H9 (cell line): ENCODE data around the gene TTC21B. TPM values are rescaled to one million over a fixed set of nuclear protein-coding genes. Genes with fewer than 3 reads are reported as not detected.

Experiments
- DNase-seq: peaks from one replicate; pipeline ENCODE4 v3.0.0-alpha.2; 2017
- H2AFZ ChIP-seq: one replicate; pipeline ENCODE4 v1.6.1; 2013; ENCODE audit warnings: mild to moderate bottlenecking, low read length, control low read depth, moderate library complexity
- H2AK5ac ChIP-seq: 2 replicates; pipeline ENCODE4 v1.6.1; 2013; ENCODE audit warnings: low read length, control low read depth, mixed read lengths; ENCODE audit not compliant: insufficient read length
- H2BK120ac ChIP-seq: one replicate; pipeline ENCODE4 v1.6.1; 2013; ENCODE audit warnings: low read depth, mild to moderate bottlenecking, low read length, control low read depth, inconsistent platforms; ENCODE audit not compliant: poor library complexity, severe bottlenecking
- H2BK12ac ChIP-seq: 2 replicates; pipeline ENCODE4 v1.6.1; 2013; ENCODE audit warnings: low read length, control low read depth, mixed read lengths, low read depth; ENCODE audit not compliant: insufficient read length
- H2BK15ac ChIP-seq: 2 replicates; pipeline ENCODE4 v1.6.1; 2013; ENCODE audit warnings: low read depth, low read length, control low read depth
- H2BK20ac ChIP-seq: one replicate; pipeline ENCODE4 v1.6.1; 2013; ENCODE audit warnings: low read depth, mild to moderate bottlenecking, low read length, control low read depth, inconsistent platforms; ENCODE audit not compliant: poor library complexity, severe bottlenecking
- H2BK5ac ChIP-seq: 2 replicates; pipeline ENCODE4 v1.6.1; 2013; ENCODE audit warnings: low read length, control low read depth, mixed read lengths; ENCODE audit not compliant: insufficient read length
- H3K14ac ChIP-seq: 2 replicates; pipeline ENCODE4 v1.6.1; 2013; ENCODE audit warnings: low read length, control low read depth; ENCODE audit not compliant: insufficient read depth
- H3K18ac ChIP-seq: 2 replicates; pipeline ENCODE4 v1.6.1; 2013; ENCODE audit warnings: low read depth, mild to moderate bottlenecking, mixed read lengths, low read length, control low read depth; ENCODE audit not compliant: insufficient read length
- H3K23ac ChIP-seq: 2 replicates; pipeline ENCODE4 v1.6.1; 2013; ENCODE audit warnings: low read length, control low read depth, mixed read lengths, low read depth; ENCODE audit not compliant: insufficient read length
- H3K23me2 ChIP-seq: 2 replicates; pipeline ENCODE4 v1.6.1; 2013; ENCODE audit warnings: low read depth, mild to moderate bottlenecking, mixed read lengths, low read length, control low read depth; ENCODE audit not compliant: insufficient read length, poor library complexity, severe bottlenecking
- H3K27ac ChIP-seq: 2 replicates; pipeline ENCODE4 v1.5.1; 2013; ENCODE audit warnings: low read length, control low read depth, mixed read lengths, low read depth; ENCODE audit not compliant: insufficient read length
- H3K27me3 ChIP-seq: 2 replicates; pipeline ENCODE4 v1.6.1; 2013; ENCODE audit warnings: low read length, control low read depth, inconsistent platforms; ENCODE audit not compliant: insufficient read depth
- H3K4ac ChIP-seq: 2 replicates; pipeline ENCODE4 v1.6.1; 2013; ENCODE audit warnings: low read depth, mild to moderate bottlenecking, control low read depth, inconsistent platforms, low read length, moderate library complexity
- H3K4me1 ChIP-seq: 2 replicates; pipeline ENCODE4 v1.6.1; 2013; ENCODE audit warnings: low read length, control low read depth, inconsistent platforms; ENCODE audit not compliant: insufficient read depth
- H3K4me2 ChIP-seq: 2 replicates; pipeline ENCODE4 v1.6.1; 2013; ENCODE audit warnings: low read length, control low read depth, mixed read lengths; ENCODE audit not compliant: insufficient read length, insufficient read depth
- H3K56ac ChIP-seq: 2 replicates; pipeline ENCODE4 v1.6.1; 2013; ENCODE audit warnings: low read depth, mild to moderate bottlenecking, mixed read lengths, low read length, control low read depth; ENCODE audit not compliant: insufficient read length
- H3K79me1 ChIP-seq: 2 replicates; pipeline ENCODE4 v1.6.1; 2013; ENCODE audit warnings: low read depth, mild to moderate bottlenecking, moderate library complexity, low read length, control low read depth, inconsistent platforms; ENCODE audit not compliant: insufficient read depth, poor library complexity, severe bottlenecking
- H3K79me2 ChIP-seq: 2 replicates; pipeline ENCODE4 v1.6.1; 2013; ENCODE audit warnings: low read length, control low read depth, inconsistent platforms; ENCODE audit not compliant: insufficient read depth
- H3K9ac ChIP-seq: 2 replicates; pipeline ENCODE4 v1.6.1; 2013; ENCODE audit warnings: low read length, control low read depth, mixed read lengths; ENCODE audit not compliant: insufficient read length; ENCODE audit errors: extremely low read depth
- H3K9me3 ChIP-seq: one replicate; pipeline ENCODE4 v1.6.1; 2013; ENCODE audit warnings: low read depth, low read length, inconsistent platforms; ENCODE audit not compliant: control insufficient read depth
- H3T11ph ChIP-seq: one replicate; pipeline ENCODE4 v1.6.1; 2013; ENCODE audit warnings: mild to moderate bottlenecking, low read length, control low read depth, inconsistent platforms
- H4K20me1 ChIP-seq: one replicate; pipeline ENCODE4 v1.6.1; 2013; ENCODE audit not compliant: control insufficient read depth, insufficient read length, insufficient read depth
- H4K5ac ChIP-seq: 2 replicates; pipeline ENCODE4 v1.6.1; 2013; ENCODE audit warnings: low read depth, mild to moderate bottlenecking, mixed read lengths, low read length, control low read depth; ENCODE audit not compliant: insufficient read length
- H4K8ac ChIP-seq: replicated peaks from 2 replicates; pipeline ENCODE4 v1.6.1; 2013; ENCODE audit warnings: low read length, control low read depth, mixed read lengths, low read depth; ENCODE audit not compliant: insufficient read length
- H4K91ac ChIP-seq: 2 replicates; pipeline ENCODE4 v1.6.1; 2013; ENCODE audit warnings: low read depth, mild to moderate bottlenecking, moderate library complexity, mixed read lengths, low read length, control low read depth; ENCODE audit not compliant: insufficient read length
- H3K27ac Mint-ChIP-seq, 3 experiments: 2 replicates in 2 of 3; 3 replicates in 1 of 3; pipeline ENCODE4 v1.8.0; 2020 to 2021; ENCODE audit warnings: mixed read lengths in 3 of 3, mild to moderate bottlenecking in 1 of 3, moderate library complexity in 1 of 3
- H3K27me3 Mint-ChIP-seq: 2 replicates; pipeline ENCODE4 v1.8.0; 2021; ENCODE audit warnings: low read depth, mild to moderate bottlenecking, moderate library complexity, mixed read lengths
- H3K36me3 Mint-ChIP-seq, 3 experiments: 2 replicates in 2 of 3; 3 replicates in 1 of 3; pipeline ENCODE4 v1.8.0; 2020 to 2021; ENCODE audit warnings: low read depth in 3 of 3, mixed read lengths in 3 of 3; ENCODE audit not compliant: insufficient read depth in 1 of 3
- H3K4me1 Mint-ChIP-seq, 2 experiments: 2 replicates each; pipeline ENCODE4 v1.8.0; 2020; ENCODE audit warnings: mixed read lengths in 2 of 2
- H3K4me3 Mint-ChIP-seq, 2 experiments: 2 replicates in 1 of 2; 3 replicates in 1 of 2; pipeline ENCODE4 v1.8.0; 2020 to 2021; ENCODE audit warnings: mild to moderate bottlenecking in 2 of 2, mixed read lengths in 2 of 2, moderate library complexity in 1 of 2
- H3K9me3 Mint-ChIP-seq, 2 experiments: 2 replicates in 1 of 2; 3 replicates in 1 of 2; pipeline ENCODE4 v1.8.0; 2020; ENCODE audit warnings: mild to moderate bottlenecking in 2 of 2, mixed read lengths in 2 of 2, moderate library complexity in 1 of 2
- CTCF ChIP-seq: fragments of 200-600 bp; sonication (generic); conservative IDR thresholded peaks from 3 replicates; pipeline ENCODE4 v1.8.0; 2021; ENCODE audit warnings: antibody characterized with exemption, mild to moderate bottlenecking
- total RNA-seq: library from RNA; stranded (reverse); gene quantifications from 2 replicates; pipeline ENCODE4 v1.2.1, GENCODE V29; 2021

Gene TTC21B
- total RNA-seq, 1 experiment from 2014 or later, result 16.6 TPM

GRCh38 chr2:165911231-165911630, 42.3 kb downstream of the TTC21B start:
- Histone ChIP-seq H2BK15ac (no peak overlapping the region), H3K18ac (no peak overlapping the region), H2AK5ac (no peak overlapping the region), H3K23ac (no peak overlapping the region), H2BK12ac (no peak overlapping the region), H2BK20ac (no peak overlapping the region), H3K23me2 (no peaks in the 10 kb centered on the region), H4K8ac (no peak overlapping the region), H2BK120ac (no peak overlapping the region), H3K27ac (no peak overlapping the region), H3K9ac (no peak overlapping the region), H4K5ac (no peak overlapping the region), H3K9me3 (no peaks in the 10 kb centered on the region), H3K27me3 (no peaks in the 10 kb centered on the region), H3K79me1 (no peaks in the 10 kb centered on the region), H4K91ac (no peak overlapping the region), H3K4ac (no peak overlapping the region), H2AFZ (no peak overlapping the region), H3K56ac (no peak overlapping the region), H3K14ac (no peak overlapping the region), H2BK5ac (no peak overlapping the region), H3T11ph (no peak overlapping the region), H3K79me2 (no peaks in the 10 kb centered on the region), H3K4me1 (no peaks in the 10 kb centered on the region), H3K4me2 (no peak overlapping the region), H4K20me1 (no peaks in the 10 kb centered on the region)
- no peak for TF ChIP-seq CTCF
- H3K4me1 Mint-ChIP-seq, result no peaks in the 10 kb centered on the region
- no peak for DNase-seq
- H3K9me3 Mint-ChIP-seq, result no peaks in the 10 kb centered on the region
- H3K27me3 Mint-ChIP-seq, result no peaks in the 10 kb centered on the region
- no peak overlapping the region for H3K4me3 Mint-ChIP-seq
- peaks cover 3 to 44% (median 36%) of the 10 kb centered on the region in 3 experiments; a peak in 6 of 7 replicates for H3K36me3 Mint-ChIP-seq
- H3K27ac Mint-ChIP-seq, result no peak overlapping the region
